BE2C (cell line): Measurements from ENCODE around the gene CBLN3.
"Not testable (repeated sequence)": the region's sequence is repeated elsewhere in the genome, so short reads cannot be mapped to it uniquely, and the experiment has no call there.

Experiments used
- DNase-seq: peaks from one replicate; pipeline ENCODE4 v3.0.0-alpha.2; 2020
- H3K27me3 ChIP-seq: fragments of 250-450 bp; sonication (Bioruptor Pico); 2 replicates; pipeline ENCODE4 v1.5.1; 2020; ENCODE audit warnings: mild to moderate bottlenecking
- H3K36me3 ChIP-seq: fragments of 250-450 bp; sonication (Bioruptor Pico); 2 replicates; pipeline ENCODE4 v1.5.1; 2020; ENCODE audit warnings: mild to moderate bottlenecking
- H3K4me1 ChIP-seq: fragments of 250-450 bp; sonication (Bioruptor Pico); 2 replicates; pipeline ENCODE4 v1.5.1; 2020
- H3K4me3 ChIP-seq: 2 replicates; pipeline ENCODE4 v1.5.1; 2011; ENCODE audit warnings: low read depth, low read length
- H3K9me3 ChIP-seq: fragments of 250-450 bp; sonication (Bioruptor Pico); 2 replicates; pipeline ENCODE4 v1.5.1; 2020
- CTCF ChIP-seq: IDR thresholded peaks from 2 replicates; pipeline ENCODE4 v1.5.1; 2012; ENCODE audit warnings: mild to moderate bottlenecking, low read depth, low read length

Gene CBLN3

GRCh38 chr14:24389226-24389848, 40.1 kb downstream of the CBLN3 start:
- no peaks in the 10 kb centered on the region for H3K36me3 ChIP-seq
- no peak overlapping the region for H3K4me3 ChIP-seq
- H3K4me1 ChIP-seq = no peaks in the 10 kb centered on the region
- H3K9me3 ChIP-seq = no peaks in the 10 kb centered on the region
- TF ChIP-seq CTCF = no peak
- DNase-seq = no peak
- H3K27me3 ChIP-seq = no peaks in the 10 kb centered on the region; the same call in 1 of the 2 replicates

- H3K27me3 ChIP-seq = no peaks in the 10 kb centered on the region; the same call in 1 of the 2 replicates
- H3K4me3 ChIP-seq = no peak overlapping the region
- no peak for DNase-seq
- H3K9me3 ChIP-seq = no peaks in the 10 kb centered on the region
- no peaks in the 10 kb centered on the region for H3K4me1 ChIP-seq
- H3K36me3 ChIP-seq = no peaks in the 10 kb centered on the region
- TF ChIP-seq CTCF = no peak
Observed at GRCh38 chr14:24388474-24389179, 40.8 kb downstream of the CBLN3 start.

GRCh38 chr14:24387579-24387978, 41.9 kb downstream of the CBLN3 start:
- H3K27me3 ChIP-seq, H3K9me3 ChIP-seq, DNase-seq, H3K4me1 ChIP-seq, H3K4me3 ChIP-seq, H3K36me3 ChIP-seq: not testable (repeated sequence)

GRCh38 chr14:24387009-24387345, 42.5 kb downstream of the CBLN3 start:
- no peak overlapping the region for H3K4me3 ChIP-seq
- no peak for TF ChIP-seq CTCF
- no peak for DNase-seq

GRCh38 chr14:24385524-24385923, 43.9 kb downstream of the CBLN3 start:
- TF ChIP-seq CTCF = no peak
- Histone ChIP-seq H3K4me1 (peaks cover 6% of the 10 kb centered on the region; the same call in 1 of the 2 replicates), H3K4me3 (no peak overlapping the region), H3K36me3 (no peaks in the 10 kb centered on the region), H3K27me3 (no peaks in the 10 kb centered on the region; the same call in 1 of the 2 replicates), H3K9me3 (no peaks in the 10 kb centered on the region)
- no peak for DNase-seq

More at GRCh38 chr14:24387009-24387345, 42.5 kb downstream of the CBLN3 start:
- H3K9me3 ChIP-seq = no peaks in the 10 kb centered on the region
- H3K36me3 ChIP-seq = no peaks in the 10 kb centered on the region
- no peaks in the 10 kb centered on the region; the same call in 1 of the 2 replicates for H3K4me1 ChIP-seq
- no peaks in the 10 kb centered on the region; the same call in 1 of the 2 replicates for H3K27me3 ChIP-seq

GRCh38 chr14:24384169-24384568, 45.3 kb downstream of the CBLN3 start:
- DNase-seq = no peak
- no peak for TF ChIP-seq CTCF
- H3K4me3 ChIP-seq = no peak overlapping the region
- no peaks in the 10 kb centered on the region for H3K9me3 ChIP-seq
- H3K4me1 ChIP-seq = peaks cover 6% of the 10 kb centered on the region; the same call in 1 of the 2 replicates
- no peaks in the 10 kb centered on the region; the same call in 1 of the 2 replicates for H3K27me3 ChIP-seq
- no peaks in the 10 kb centered on the region for H3K36me3 ChIP-seq
